B cell (primary cell): ENCODE measurements around the gene MYLK4.

Experiments used
- EZH2 ChIP-seq: IDR thresholded peaks from 2 replicates; pipeline ENCODE4 v1.6.1; 2012; ENCODE audit warnings: borderline replicate concordance, low read depth, mild to moderate bottlenecking, moderate library complexity, low read length; ENCODE audit not compliant: insufficient read depth, poor library complexity, severe bottlenecking
- TF ChIP-seq, protein P1 (sequence below): fragments of 200-600 bp; IDR thresholded peaks from one replicate; pipeline ENCODE4 v1.8.0; 2022; ENCODE audit warnings: antibody characterized with exemption, mild to moderate bottlenecking

DNA sequence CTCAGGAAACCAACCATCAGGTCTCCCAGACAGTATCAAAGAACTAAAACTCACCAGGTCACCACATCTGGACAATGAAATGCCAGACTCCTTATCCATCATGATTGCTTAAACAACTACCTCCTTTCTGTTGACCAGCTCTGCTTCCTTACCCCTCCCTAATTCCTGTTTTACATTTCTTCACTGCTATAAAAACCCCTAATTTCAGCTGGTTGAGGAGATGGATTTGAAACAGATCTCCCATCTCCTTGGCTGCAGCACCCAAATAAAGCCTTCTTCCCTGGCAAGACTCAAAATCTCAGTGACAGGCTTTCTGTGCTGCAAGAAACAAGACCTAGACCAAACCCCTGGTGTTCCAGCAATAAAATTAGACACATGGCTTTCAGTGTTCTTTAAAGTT lies 40.3 kb downstream of the MYLK4 start:
- TF ChIP-seq, protein P1, sequence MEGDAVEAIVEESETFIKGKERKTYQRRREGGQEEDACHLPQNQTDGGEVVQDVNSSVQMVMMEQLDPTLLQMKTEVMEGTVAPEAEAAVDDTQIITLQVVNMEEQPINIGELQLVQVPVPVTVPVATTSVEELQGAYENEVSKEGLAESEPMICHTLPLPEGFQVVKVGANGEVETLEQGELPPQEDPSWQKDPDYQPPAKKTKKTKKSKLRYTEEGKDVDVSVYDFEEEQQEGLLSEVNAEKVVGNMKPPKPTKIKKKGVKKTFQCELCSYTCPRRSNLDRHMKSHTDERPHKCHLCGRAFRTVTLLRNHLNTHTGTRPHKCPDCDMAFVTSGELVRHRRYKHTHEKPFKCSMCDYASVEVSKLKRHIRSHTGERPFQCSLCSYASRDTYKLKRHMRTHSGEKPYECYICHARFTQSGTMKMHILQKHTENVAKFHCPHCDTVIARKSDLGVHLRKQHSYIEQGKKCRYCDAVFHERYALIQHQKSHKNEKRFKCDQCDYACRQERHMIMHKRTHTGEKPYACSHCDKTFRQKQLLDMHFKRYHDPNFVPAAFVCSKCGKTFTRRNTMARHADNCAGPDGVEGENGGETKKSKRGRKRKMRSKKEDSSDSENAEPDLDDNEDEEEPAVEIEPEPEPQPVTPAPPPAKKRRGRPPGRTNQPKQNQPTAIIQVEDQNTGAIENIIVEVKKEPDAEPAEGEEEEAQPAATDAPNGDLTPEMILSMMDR: no peak
- no peak for TF ChIP-seq EZH2
